ENCODE results near the gene KLHL29. TPM values are rescaled to one million over a fixed set of nuclear protein-coding genes. Genes with fewer than 3 reads are reported as not detected.

KLHL29 gene
- total and polyA plus RNA-seq, 4 experiments from 2014 or later: 0.24 to 2.4 (median 1.9) TPM; not detected in 1

GRCh38 chr2:23555944-23556343, 171.0 kb downstream of the KLHL29 start:
- DNase-seq: no peak
- no peaks in the 10 kb centered on the region for H3K27me3 ChIP-seq (ENCODE audit: insufficient read depth, low read length)
- CTCF ChIA-PET (ENCODE audit: partially characterized antibody): no interaction called here
- Mint-ChIP-seq H3K4me3 (no peak overlapping the region), H3K36me3 (no peaks in the 10 kb centered on the region), H3K27ac (no peak overlapping the region), H3K4me1 (no peaks in the 10 kb centered on the region), H3K9me3 (no peaks in the 10 kb centered on the region), H3K27me3 (no peaks in the 10 kb centered on the region)
- no peaks in the 10 kb centered on the region for H3K36me3 ChIP-seq (ENCODE audit: insufficient read depth, low read length)
- no peaks in the 10 kb centered on the region for H3K9me3 ChIP-seq (ENCODE audit: control insufficient read depth in 1 of 2, low read length in 2 of 2)
- H3K4me1 ChIP-seq (ENCODE audit: insufficient read depth, low read length): no peaks in the 10 kb centered on the region
- intact Hi-C loops (cut with micrococcal nuclease): no loop called here
- POLR2A ChIA-PET (ENCODE audit: partially characterized antibody): no interaction called here
- H3K4me3 ChIP-seq (ENCODE audit: low read length in 2 of 2): no peak overlapping the region
- H3K27ac ChIP-seq (ENCODE audit: low read depth, low read length): no peak overlapping the region

- Mint-ChIP-seq H3K36me3 (no peaks in the 10 kb centered on the region), H3K4me3 (no peak overlapping the region), H3K9me3 (no peaks in the 10 kb centered on the region), H3K27me3 (no peaks in the 10 kb centered on the region), H3K4me1 (no peaks in the 10 kb centered on the region), H3K27ac (no peak overlapping the region)
- H3K9me3 ChIP-seq (ENCODE audit: control insufficient read depth in 1 of 2, low read length in 2 of 2): no peaks in the 10 kb centered on the region
- no peaks in the 10 kb centered on the region for H3K27me3 ChIP-seq (ENCODE audit: insufficient read depth, low read length)
- CTCF ChIA-PET (ENCODE audit: partially characterized antibody): no interaction called here
- no peak overlapping the region for H3K27ac ChIP-seq (ENCODE audit: low read depth, low read length)
- intact Hi-C loops (cut with micrococcal nuclease): no loop called here
- DNase-seq: no peak
- POLR2A ChIA-PET (ENCODE audit: partially characterized antibody): no interaction called here
- no peak overlapping the region for H3K4me3 ChIP-seq (ENCODE audit: low read length in 2 of 2)
- H3K4me1 ChIP-seq (ENCODE audit: insufficient read depth, low read length): no peaks in the 10 kb centered on the region
- no peaks in the 10 kb centered on the region for H3K36me3 ChIP-seq (ENCODE audit: insufficient read depth, low read length)
Observed at GRCh38 chr2:23556929-23557328, 171.9 kb downstream of the KLHL29 start.

GRCh38 chr2:23557455-23557854, 172.5 kb downstream of the KLHL29 start:
- POLR2A ChIA-PET (ENCODE audit: partially characterized antibody): no interaction called here
- Histone ChIP-seq H3K27me3 (ENCODE audit: insufficient read depth, low read length) (no peaks in the 10 kb centered on the region), H3K4me1 (ENCODE audit: insufficient read depth, low read length) (no peaks in the 10 kb centered on the region), H3K9me3 (ENCODE audit: control insufficient read depth in 1 of 2, low read length in 2 of 2) (no peaks in the 10 kb centered on the region), H3K27ac (ENCODE audit: low read depth, low read length) (no peak overlapping the region), H3K4me3 (ENCODE audit: low read length in 2 of 2) (no peak overlapping the region), H3K36me3 (ENCODE audit: insufficient read depth, low read length) (no peaks in the 10 kb centered on the region)
- intact Hi-C loops (cut with micrococcal nuclease): no loop called here
- Mint-ChIP-seq H3K36me3 (no peaks in the 10 kb centered on the region), H3K27ac (no peak overlapping the region), H3K4me3 (no peak overlapping the region), H3K9me3 (no peaks in the 10 kb centered on the region), H3K4me1 (no peaks in the 10 kb centered on the region), H3K27me3 (no peaks in the 10 kb centered on the region)
- CTCF ChIA-PET (ENCODE audit: partially characterized antibody): no interaction called here
- DNase-seq: no peak

DNA sequence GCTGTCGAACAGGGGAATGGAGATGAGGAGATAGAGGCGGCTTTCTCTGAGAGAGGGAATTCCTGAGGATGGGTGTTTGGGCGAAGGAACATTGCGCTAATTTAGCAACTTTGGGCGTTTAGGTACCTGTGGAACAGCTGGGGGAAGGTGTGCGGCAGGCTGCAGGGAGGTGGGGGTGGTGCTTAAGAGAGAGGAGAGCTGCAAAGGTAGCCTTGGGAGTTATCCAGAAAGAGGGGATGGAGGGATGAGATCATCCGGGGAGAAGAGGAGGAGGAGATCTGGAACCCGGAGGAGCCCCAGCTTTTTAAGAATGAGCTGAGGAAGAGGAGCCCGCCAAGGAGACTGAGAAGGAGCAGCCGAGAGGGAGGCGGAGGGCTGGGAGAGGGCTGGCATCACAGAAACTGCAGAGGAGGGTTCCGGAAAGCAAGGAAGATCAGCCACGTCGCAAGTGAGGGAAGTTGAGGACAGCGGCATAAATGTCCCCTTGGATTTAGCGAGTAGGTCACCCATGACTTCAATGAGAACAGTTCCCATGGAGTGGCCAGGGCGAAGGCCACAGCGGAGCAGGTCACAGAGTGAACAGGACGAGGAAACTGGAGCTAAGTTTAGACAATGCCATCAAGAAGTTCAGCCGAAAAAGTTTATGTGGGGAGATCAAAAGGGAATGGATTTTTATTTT, 174.7 kb downstream of the KLHL29 start:
- Histone ChIP-seq H3K36me3 (ENCODE audit: insufficient read depth, low read length) (no peaks in the 10 kb centered on the region), H3K4me1 (ENCODE audit: insufficient read depth, low read length) (no peaks in the 10 kb centered on the region), H3K9me3 (ENCODE audit: control insufficient read depth in 1 of 2, low read length in 2 of 2) (no peaks in the 10 kb centered on the region), H3K4me3 (ENCODE audit: low read length in 2 of 2) (no peak overlapping the region), H3K27me3 (ENCODE audit: insufficient read depth, low read length) (no peaks in the 10 kb centered on the region), H3K27ac (ENCODE audit: low read depth, low read length) (no peak overlapping the region)
- Mint-ChIP-seq H3K27me3 (no peaks in the 10 kb centered on the region), H3K4me3 (no peak overlapping the region), H3K36me3 (no peaks in the 10 kb centered on the region), H3K27ac (no peak overlapping the region), H3K4me1 (no peaks in the 10 kb centered on the region), H3K9me3 (no peaks in the 10 kb centered on the region)
- POLR2A ChIA-PET (ENCODE audit: partially characterized antibody): no interaction called here
- intact Hi-C loops (cut with micrococcal nuclease): no loop called here
- no peak for DNase-seq
- CTCF ChIA-PET (ENCODE audit: partially characterized antibody): no interaction called here

DNA sequence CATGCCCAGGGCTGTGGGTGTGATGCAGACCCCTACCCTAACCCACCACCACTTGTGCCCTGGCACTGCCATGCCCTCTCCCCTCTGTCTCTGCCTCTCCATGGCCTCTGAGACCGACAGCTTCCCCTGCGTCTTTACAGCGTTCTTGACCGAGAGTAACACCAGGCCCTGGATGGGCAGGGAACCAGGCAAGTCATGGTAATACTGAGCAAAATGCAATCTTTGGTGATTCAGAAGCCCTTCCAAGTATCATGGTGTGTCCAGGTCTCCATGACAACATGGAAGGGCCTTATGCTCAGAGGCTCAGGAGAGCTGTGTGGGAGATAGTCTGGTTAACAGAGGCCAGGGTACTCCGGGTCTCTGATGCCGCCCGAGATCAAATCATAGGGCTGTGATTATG, 176.1 kb downstream of the KLHL29 start:
- Histone ChIP-seq H3K36me3 (ENCODE audit: insufficient read depth, low read length) (no peaks in the 10 kb centered on the region), H3K27ac (ENCODE audit: low read depth, low read length) (no peak overlapping the region), H3K27me3 (ENCODE audit: insufficient read depth, low read length) (no peaks in the 10 kb centered on the region), H3K4me3 (ENCODE audit: low read length in 2 of 2) (no peak overlapping the region), H3K4me1 (ENCODE audit: insufficient read depth, low read length) (no peaks in the 10 kb centered on the region), H3K9me3 (ENCODE audit: control insufficient read depth in 1 of 2, low read length in 2 of 2) (no peaks in the 10 kb centered on the region)
- Mint-ChIP-seq H3K4me3 (no peak overlapping the region), H3K36me3 (no peaks in the 10 kb centered on the region), H3K27me3 (no peaks in the 10 kb centered on the region), H3K9me3 (no peaks in the 10 kb centered on the region), H3K27ac (no peak overlapping the region), H3K4me1 (no peaks in the 10 kb centered on the region)
- DNase-seq: no peak
- intact Hi-C loops (cut with micrococcal nuclease): no loop called here
- ChIA-PET POLR2A (ENCODE audit: partially characterized antibody) (no interaction called here), CTCF (ENCODE audit: partially characterized antibody) (no interaction called here)

GRCh38 chr2:23561544-23561943, 176.6 kb downstream of the KLHL29 start:
- Mint-ChIP-seq H3K4me3 (no peak overlapping the region), H3K27me3 (no peaks in the 10 kb centered on the region), H3K36me3 (no peaks in the 10 kb centered on the region), H3K4me1 (no peaks in the 10 kb centered on the region), H3K27ac (no peak overlapping the region), H3K9me3 (no peaks in the 10 kb centered on the region)
- Histone ChIP-seq H3K9me3 (ENCODE audit: control insufficient read depth in 1 of 2, low read length in 2 of 2) (no peaks in the 10 kb centered on the region), H3K4me3 (ENCODE audit: low read length in 2 of 2) (no peak overlapping the region), H3K27ac (ENCODE audit: low read depth, low read length) (no peak overlapping the region), H3K36me3 (ENCODE audit: insufficient read depth, low read length) (no peaks in the 10 kb centered on the region), H3K27me3 (ENCODE audit: insufficient read depth, low read length) (no peaks in the 10 kb centered on the region), H3K4me1 (ENCODE audit: insufficient read depth, low read length) (no peaks in the 10 kb centered on the region)
- intact Hi-C loops (cut with micrococcal nuclease): no loop called here
- ChIA-PET POLR2A (ENCODE audit: partially characterized antibody) (no interaction called here), CTCF (ENCODE audit: partially characterized antibody) (no interaction called here)
- no peak for DNase-seq

DNA sequence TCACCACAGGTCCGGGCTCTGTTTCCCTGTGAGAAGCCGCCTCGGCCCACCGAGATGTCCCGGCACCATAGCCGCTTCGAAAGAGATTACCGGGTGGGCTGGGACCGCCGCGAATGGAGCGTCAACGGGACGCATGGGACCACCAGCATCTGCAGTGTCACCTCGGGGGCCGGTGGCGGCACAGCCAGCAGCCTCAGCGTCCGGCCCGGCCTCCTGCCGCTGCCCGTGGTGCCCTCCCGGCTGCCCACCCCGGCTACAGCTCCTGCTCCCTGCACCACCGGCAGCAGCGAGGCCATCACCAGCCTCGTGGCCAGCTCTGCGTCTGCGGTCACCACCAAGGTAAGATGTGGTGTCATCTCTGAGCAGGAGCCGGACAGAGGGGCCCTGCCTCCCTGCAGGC, 177.2 kb downstream of the KLHL29 start:
- no peak overlapping the region for H3K4me3 Mint-ChIP-seq
- no peaks in the 10 kb centered on the region for H3K36me3 ChIP-seq (ENCODE audit: insufficient read depth, low read length)
- H3K36me3 Mint-ChIP-seq: no peaks in the 10 kb centered on the region
- H3K27ac ChIP-seq (ENCODE audit: low read depth, low read length): no peak overlapping the region
- H3K9me3 ChIP-seq (ENCODE audit: control insufficient read depth in 1 of 2, low read length in 2 of 2): no peaks in the 10 kb centered on the region
- no peak overlapping the region for H3K4me3 ChIP-seq (ENCODE audit: low read length in 2 of 2)
- no peaks in the 10 kb centered on the region for H3K4me1 ChIP-seq (ENCODE audit: insufficient read depth, low read length)
- intact Hi-C loops (cut with micrococcal nuclease): no loop called here
- H3K27ac Mint-ChIP-seq: no peak overlapping the region
- H3K27me3 Mint-ChIP-seq: no peaks in the 10 kb centered on the region
- DNase-seq: no peak
- ChIA-PET CTCF (ENCODE audit: partially characterized antibody) (no interaction called here), POLR2A (ENCODE audit: partially characterized antibody) (no interaction called here)
- H3K9me3 Mint-ChIP-seq: no peaks in the 10 kb centered on the region
- no peaks in the 10 kb centered on the region for H3K27me3 ChIP-seq (ENCODE audit: insufficient read depth, low read length)
- H3K4me1 Mint-ChIP-seq: no peaks in the 10 kb centered on the region

GRCh38 chr2:23563151-23563550, 178.2 kb downstream of the KLHL29 start:
- Histone ChIP-seq H3K27ac (ENCODE audit: low read depth, low read length) (no peak overlapping the region), H3K4me1 (ENCODE audit: insufficient read depth, low read length) (no peaks in the 10 kb centered on the region), H3K36me3 (ENCODE audit: insufficient read depth, low read length) (no peaks in the 10 kb centered on the region), H3K4me3 (ENCODE audit: low read length in 2 of 2) (no peak overlapping the region), H3K27me3 (ENCODE audit: insufficient read depth, low read length) (no peaks in the 10 kb centered on the region), H3K9me3 (ENCODE audit: control insufficient read depth in 1 of 2, low read length in 2 of 2) (no peaks in the 10 kb centered on the region)
- CTCF ChIA-PET (ENCODE audit: partially characterized antibody): no interaction called here
- Mint-ChIP-seq H3K27me3 (no peaks in the 10 kb centered on the region), H3K4me3 (no peak overlapping the region), H3K36me3 (no peaks in the 10 kb centered on the region), H3K9me3 (no peaks in the 10 kb centered on the region), H3K27ac (no peak overlapping the region), H3K4me1 (no peaks in the 10 kb centered on the region)
- POLR2A ChIA-PET (ENCODE audit: partially characterized antibody): no interaction called here
- no peak for DNase-seq
- intact Hi-C loops (cut with micrococcal nuclease): no loop called here

All from CD4-positive, alpha-beta memory T cell (primary cell).